Panc1 (cell line): ENCODE measurements around the gene ARL15. TPM values are rescaled to one million over a fixed set of nuclear protein-coding genes. Genes with fewer than 3 reads are reported as not detected.

ENCODE experiments used
- ATAC-seq: fragments of 200-7000 bp; cut with Tn5 transposase; 2 replicates; pipeline ENCODE4 v1.9.1; 2020; ENCODE audit warnings: mild to moderate bottlenecking, moderate library complexity
- BruUV-seq: library from RNA; stranded (reverse); fragments of 400-500 nt; replicated peaks from 2 replicates; lab custom pipeline; 2021; lab: Mats Ljungman, UMichigan
- CTCF ChIA-PET: fragments of 300-600 bp; sonication (Branson Sonifier 250); formaldehyde crosslinking; loops from one replicate; lab custom pipeline; 2022; ENCODE audit warnings: antibody characterized with exemption; lab: Charles Lee
- POLR2A ChIA-PET: fragments of 300-600 bp; sonication (Branson Sonifier 250); formaldehyde crosslinking; loops from one replicate; lab custom pipeline; 2022; ENCODE audit warnings: antibody characterized with exemption; lab: Charles Lee
- DNase-seq: peaks from one replicate; pipeline ENCODE4 v3.0.0-alpha.2; 2010; ENCODE audit warnings: low read depth, low spot score
- H3K27ac ChIP-seq: 2 replicates; pipeline ENCODE4 v1.5.1; 2011; ENCODE audit warnings: mild to moderate bottlenecking, low read length, inconsistent platforms
- H3K27me3 ChIP-seq: fragments of 200-500 bp; sonication (Bioruptor generic); 2 replicates; pipeline ENCODE4 v1.6.0; 2014; ENCODE audit warnings: low read length, inconsistent platforms; ENCODE audit not compliant: control insufficient read depth, insufficient read depth
- H3K36me3 ChIP-seq: fragments of 200-500 bp; sonication (Bioruptor generic); 2 replicates; pipeline ENCODE4 v1.5.1; 2014; ENCODE audit warnings: inconsistent platforms, mild to moderate bottlenecking, low read length, moderate library complexity; ENCODE audit not compliant: control insufficient read depth, insufficient read depth
- H3K4me1 ChIP-seq: 2 replicates; pipeline ENCODE4 v1.5.1; 2011; ENCODE audit warnings: inconsistent platforms, mild to moderate bottlenecking, low read length, moderate library complexity; ENCODE audit not compliant: control insufficient read depth, insufficient read depth
- H3K4me3 ChIP-seq, 2 experiments: 2 replicates each; pipeline ENCODE4 v1.5.1; 2011 to 2012; ENCODE audit warnings: low read depth in 2 of 2, low read length in 2 of 2, mild to moderate bottlenecking in 2 of 2, inconsistent platforms in 1 of 2, moderate library complexity in 1 of 2
- H3K9me3 ChIP-seq: fragments of 200-500 bp; sonication (Bioruptor generic); 2 replicates; pipeline ENCODE4 v1.5.1; 2014; ENCODE audit warnings: low read depth, mild to moderate bottlenecking, inconsistent platforms, low read length, moderate library complexity; ENCODE audit not compliant: control insufficient read depth, insufficient read depth
- CTCF ChIP-seq: fragments of 450-650 bp; IDR thresholded peaks from 2 replicates; pipeline ENCODE4 v1.5.1; 2017; ENCODE audit warnings: mild to moderate bottlenecking
- POLR2AphosphoS5 ChIP-seq: IDR thresholded peaks from 2 replicates; pipeline ENCODE4 v1.6.1; 2012; ENCODE audit warnings: mild to moderate bottlenecking, low read depth, low read length, moderate library complexity
- REST ChIP-seq, 2 experiments: IDR thresholded peaks; 2 replicates each; pipeline ENCODE4 v1.6.1; 2011 to 2012; ENCODE audit warnings: low read depth in 2 of 2, control low read depth in 1 of 2, low read length in 1 of 2, mild to moderate bottlenecking in 1 of 2, moderate library complexity in 1 of 2; ENCODE audit not compliant: insufficient read depth in 1 of 2
- SIN3A ChIP-seq: IDR thresholded peaks from 2 replicates; pipeline ENCODE4 v1.6.1; 2012; ENCODE audit warnings: low read depth, mild to moderate bottlenecking, low read length, moderate library complexity, borderline replicate concordance; ENCODE audit not compliant: insufficient read depth
- TCF7L2 ChIP-seq: IDR thresholded peaks from 2 replicates; pipeline ENCODE4 v1.6.1; 2011; ENCODE audit warnings: mild to moderate bottlenecking, low read depth, low read length, inconsistent platforms
- in situ Hi-C: cut with HindIII; loops from 2 replicates; pipeline ENCODE4 v1.10.0; 2016; ENCODE audit warnings: low sequenced_read_pairs, low pct_unique_long_range_greater_than_20kb
- intact Hi-C: fragments of 100-400 bp; cut with micrococcal nuclease; formaldehyde crosslinking; loops from one replicate; pipeline ENCODE4 v1.10.0; 2022; ENCODE audit not compliant: unreplicated experiment
- total RNA-seq: library from RNA; stranded (reverse); gene quantifications from one replicate; pipeline ENCODE4 v1.2.1, GENCODE V29; 2021; ENCODE audit not compliant: unreplicated experiment

Gene ARL15
- total RNA-seq, 1 experiment from 2014 or later = 16.5 TPM

- in situ Hi-C loops = no loop called here
- Histone ChIP-seq H3K27ac (no peak overlapping the region), H3K27me3 (no peaks in the 10 kb centered on the region), H3K36me3 (no peaks in the 10 kb centered on the region), H3K4me3 (no peak overlapping the region), H3K4me1 (no peaks in the 10 kb centered on the region), H3K9me3 (no peaks in the 10 kb centered on the region)
- no peak for ATAC-seq
- DNase-seq = no peak
- ChIA-PET POLR2A (no interaction called here), CTCF (no interaction called here)
- TF ChIP-seq POLR2AphosphoS5 = no peak
- intact Hi-C loops = no loop called here
- no TSS peak for BruUV-seq
These were observed 162.1 kb downstream of the ARL15 start for GRCh38 chr5:54148067-54148845.

- Histone ChIP-seq H3K27me3 (no peaks in the 10 kb centered on the region), H3K9me3 (no peaks in the 10 kb centered on the region), H3K4me1 (no peaks in the 10 kb centered on the region), H3K36me3 (no peaks in the 10 kb centered on the region), H3K4me3 (no peak overlapping the region), H3K27ac (no peak overlapping the region)
- ChIA-PET POLR2A (no interaction called here), CTCF (no interaction called here)
- BruUV-seq = no TSS peak
- intact Hi-C loops = no loop called here
- DNase-seq (no peak), ATAC-seq (no peak)
- in situ Hi-C loops = no loop called here
- no peak for TF ChIP-seq TCF7L2
These were observed 163.5 kb downstream of the ARL15 start for GRCh38 chr5:54146916-54147315.

GRCh38 chr5:54146390-54146789 lies 164.0 kb downstream of the ARL15 start:
- intact Hi-C loops = no loop called here
- CTCF ChIA-PET = no interaction called here
- Histone ChIP-seq H3K27me3 (no peaks in the 10 kb centered on the region), H3K27ac (no peak overlapping the region), H3K36me3 (no peaks in the 10 kb centered on the region), H3K9me3 (no peaks in the 10 kb centered on the region), H3K4me1 (no peaks in the 10 kb centered on the region), H3K4me3 (no peak overlapping the region)
- in situ Hi-C loops = no loop called here
- BruUV-seq = no TSS peak
- TF ChIP-seq CTCF (no peak), REST (IDR thresholded peaks at IDR 0.05; ENCODE audit: insufficient read depth in 1 of 2, low read depth in 2 of 2, low read length in 1 of 2) (no peak), SIN3A (no peak), TCF7L2 (no peak), POLR2AphosphoS5 (no peak)
- DNase-seq = no peak
- no peak for ATAC-seq
- POLR2A ChIA-PET = no interaction called here
